Neural progenitor cell (in vitro differentiated cells): ENCODE measurements around the gene RELB. TPM values are rescaled to one million over a fixed set of nuclear protein-coding genes. Genes with fewer than 3 reads are reported as not detected.

Experiments used
- DNase-seq: peaks from one replicate; pipeline ENCODE4 v3.0.0-alpha.2; 2016; ENCODE audit warnings: low spot score
- H2AFZ ChIP-seq: fragments of 200-600 bp; sonication (generic); replicated peaks from 2 replicates; pipeline ENCODE4 v1.6.1; 2016; ENCODE audit warnings: antibody characterized with exemption
- H3F3A ChIP-seq: fragments of 200-600 bp; sonication (generic); 2 replicates; pipeline ENCODE4 v1.6.1; 2016; ENCODE audit warnings: antibody characterized with exemption, low read depth
- H3K27ac ChIP-seq: fragments of 200-600 bp; sonication (generic); 2 replicates; pipeline ENCODE4 v1.5.1; 2016; ENCODE audit warnings: mild to moderate bottlenecking
- H3K27me3 ChIP-seq: fragments of 200-600 bp; sonication (generic); 2 replicates; pipeline ENCODE4 v1.6.1; 2016; ENCODE audit warnings: mild to moderate bottlenecking, moderate library complexity
- H3K36me3 ChIP-seq: fragments of 200-600 bp; sonication (generic); 2 replicates; pipeline ENCODE4 v1.5.1; 2016
- H3K4me1 ChIP-seq: fragments of 200-600 bp; sonication (generic); 2 replicates; pipeline ENCODE4 v1.6.1; 2016; ENCODE audit warnings: mixed run types
- H3K4me2 ChIP-seq: fragments of 200-600 bp; sonication (generic); 2 replicates; pipeline ENCODE4 v1.6.1; 2016
- H3K4me3 ChIP-seq: fragments of 200-600 bp; sonication (generic); 2 replicates; pipeline ENCODE4 v1.5.1; 2016
- H3K79me2 ChIP-seq: fragments of 200-600 bp; sonication (generic); 2 replicates; pipeline ENCODE4 v1.6.1; 2016; ENCODE audit warnings: low read depth
- H3K9ac ChIP-seq: fragments of 200-600 bp; sonication (generic); 2 replicates; pipeline ENCODE4 v1.6.1; 2016
- H3K9me3 ChIP-seq: fragments of 200-600 bp; sonication (generic); 2 replicates; pipeline ENCODE4 v1.5.1; 2016; ENCODE audit warnings: low read depth
- H4K20me1 ChIP-seq: fragments of 200-600 bp; sonication (generic); 2 replicates; pipeline ENCODE4 v1.6.1; 2016; ENCODE audit warnings: low read depth
- H3K27ac Mint-ChIP-seq: 3 replicates; pipeline ENCODE4 v1.8.0; 2021; ENCODE audit warnings: mixed read lengths
- H3K27me3 Mint-ChIP-seq: 2 replicates; pipeline ENCODE4 v1.8.0; 2022; ENCODE audit warnings: low read depth, mild to moderate bottlenecking, inconsistent platforms, moderate library complexity, mixed read lengths; ENCODE audit not compliant: insufficient read depth
- H3K36me3 Mint-ChIP-seq: 3 replicates; pipeline ENCODE4 v1.8.0; 2021; ENCODE audit warnings: mixed read lengths
- H3K4me1 Mint-ChIP-seq: 3 replicates; pipeline ENCODE4 v1.8.0; 2021; ENCODE audit warnings: mixed read lengths
- H3K4me3 Mint-ChIP-seq: 3 replicates; pipeline ENCODE4 v1.8.0; 2021; ENCODE audit warnings: mild to moderate bottlenecking, moderate library complexity, mixed read lengths
- H3K9me3 Mint-ChIP-seq: 3 replicates; pipeline ENCODE4 v1.8.0; 2020; ENCODE audit warnings: mixed read lengths
- EZH2 ChIP-seq: fragments of 200-600 bp; sonication (generic); IDR thresholded peaks from 2 replicates; pipeline ENCODE4 v1.6.1; 2017; ENCODE audit warnings: antibody characterized with exemption, mild to moderate bottlenecking, moderate library complexity
- EZH2phosphoT487 ChIP-seq: fragments of 200-600 bp; sonication (generic); IDR thresholded peaks from 2 replicates; pipeline ENCODE4 v1.6.1; 2017; ENCODE audit warnings: antibody characterized with exemption
- total RNA-seq: library from RNA; depleted of rRNA; stranded (reverse); fragments of >200 nt; gene quantifications from 2 replicates; pipeline ENCODE4 v1.2.3, GENCODE V29; 2015; ENCODE audit warnings: low replicate concordance
- TF ChIP-seq, protein P1 (sequence below): fragments of 200-600 bp; sonication (generic); IDR thresholded peaks from 2 replicates; pipeline ENCODE4 v1.5.1; 2017; ENCODE audit warnings: antibody characterized with exemption, mild to moderate bottlenecking

The RELB gene
- total RNA-seq, 1 donor from 2014 or later, result 0.43 TPM

- no peaks in the 10 kb centered on the region for H3K9me3 ChIP-seq
- peak overlapping the region; percentile 96 for H3K4me3 Mint-ChIP-seq
- no peaks in the 10 kb centered on the region for H3K9me3 Mint-ChIP-seq
- H3K4me2 ChIP-seq, result peak overlapping the region; percentile 98
- peaks cover 20% of the 10 kb centered on the region for H3K4me1 Mint-ChIP-seq
- H2AFZ ChIP-seq, result no peak overlapping the region
- no peak for DNase-seq
- H4K20me1 ChIP-seq, result peaks cover 52% of the 10 kb centered on the region
- peak overlapping the region; percentile 100 for H3K4me3 ChIP-seq
- H3K27me3 Mint-ChIP-seq, result no peaks in the 10 kb centered on the region
- peaks cover 9% of the 10 kb centered on the region for H3K4me1 ChIP-seq
- peaks cover 8% of the 10 kb centered on the region for H3F3A ChIP-seq
- H3K36me3 ChIP-seq, result no peaks in the 10 kb centered on the region
- peaks cover 13% of the 10 kb centered on the region for H3K36me3 Mint-ChIP-seq
- no peaks in the 10 kb centered on the region for H3K27me3 ChIP-seq
- no peak overlapping the region for H3K27ac ChIP-seq
- H3K9ac ChIP-seq, result peak overlapping the region; percentile 94
- no peak overlapping the region for H3K27ac Mint-ChIP-seq
- peaks cover 58% of the 10 kb centered on the region for H3K79me2 ChIP-seq
- TF ChIP-seq EZH2 (no peak), EZH2phosphoT487 (no peak)
- TF ChIP-seq, protein P1, sequence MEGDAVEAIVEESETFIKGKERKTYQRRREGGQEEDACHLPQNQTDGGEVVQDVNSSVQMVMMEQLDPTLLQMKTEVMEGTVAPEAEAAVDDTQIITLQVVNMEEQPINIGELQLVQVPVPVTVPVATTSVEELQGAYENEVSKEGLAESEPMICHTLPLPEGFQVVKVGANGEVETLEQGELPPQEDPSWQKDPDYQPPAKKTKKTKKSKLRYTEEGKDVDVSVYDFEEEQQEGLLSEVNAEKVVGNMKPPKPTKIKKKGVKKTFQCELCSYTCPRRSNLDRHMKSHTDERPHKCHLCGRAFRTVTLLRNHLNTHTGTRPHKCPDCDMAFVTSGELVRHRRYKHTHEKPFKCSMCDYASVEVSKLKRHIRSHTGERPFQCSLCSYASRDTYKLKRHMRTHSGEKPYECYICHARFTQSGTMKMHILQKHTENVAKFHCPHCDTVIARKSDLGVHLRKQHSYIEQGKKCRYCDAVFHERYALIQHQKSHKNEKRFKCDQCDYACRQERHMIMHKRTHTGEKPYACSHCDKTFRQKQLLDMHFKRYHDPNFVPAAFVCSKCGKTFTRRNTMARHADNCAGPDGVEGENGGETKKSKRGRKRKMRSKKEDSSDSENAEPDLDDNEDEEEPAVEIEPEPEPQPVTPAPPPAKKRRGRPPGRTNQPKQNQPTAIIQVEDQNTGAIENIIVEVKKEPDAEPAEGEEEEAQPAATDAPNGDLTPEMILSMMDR, result no peak
These were observed 39.0 kb downstream of the RELB start for GRCh38 chr19:45040059-45040771.

- no peak for DNase-seq
- no peak overlapping the region for H3K4me2 ChIP-seq
- H3K36me3 ChIP-seq, result no peaks in the 10 kb centered on the region
- peak overlapping the region; percentile 57 for H3K4me3 Mint-ChIP-seq
- no peak overlapping the region for H3K27ac ChIP-seq
- H3K27ac Mint-ChIP-seq, result no peak overlapping the region
- peaks cover 20% of the 10 kb centered on the region for H3K4me1 Mint-ChIP-seq
- no peaks in the 10 kb centered on the region for H3K9me3 ChIP-seq
- TF ChIP-seq EZH2phosphoT487, result no peak
- no peak for TF ChIP-seq EZH2
- TF ChIP-seq, protein P1, result no peak
- H3K9me3 Mint-ChIP-seq, result no peaks in the 10 kb centered on the region
- no peaks in the 10 kb centered on the region for H3K27me3 Mint-ChIP-seq
- H3K36me3 Mint-ChIP-seq, result peaks cover 16% of the 10 kb centered on the region
- H3K9ac ChIP-seq, result no peak overlapping the region
- H4K20me1 ChIP-seq, result peaks cover 61% of the 10 kb centered on the region
- H3K4me1 ChIP-seq, result peaks cover 9% of the 10 kb centered on the region
- peaks cover 8% of the 10 kb centered on the region for H3F3A ChIP-seq
- H3K4me3 ChIP-seq, result no peak overlapping the region
- H2AFZ ChIP-seq, result no peak overlapping the region
- H3K79me2 ChIP-seq, result peaks cover 67% of the 10 kb centered on the region
- no peaks in the 10 kb centered on the region for H3K27me3 ChIP-seq
These were observed 39.9 kb downstream of the RELB start for GRCh38 chr19:45041125-45041524.

DNA sequence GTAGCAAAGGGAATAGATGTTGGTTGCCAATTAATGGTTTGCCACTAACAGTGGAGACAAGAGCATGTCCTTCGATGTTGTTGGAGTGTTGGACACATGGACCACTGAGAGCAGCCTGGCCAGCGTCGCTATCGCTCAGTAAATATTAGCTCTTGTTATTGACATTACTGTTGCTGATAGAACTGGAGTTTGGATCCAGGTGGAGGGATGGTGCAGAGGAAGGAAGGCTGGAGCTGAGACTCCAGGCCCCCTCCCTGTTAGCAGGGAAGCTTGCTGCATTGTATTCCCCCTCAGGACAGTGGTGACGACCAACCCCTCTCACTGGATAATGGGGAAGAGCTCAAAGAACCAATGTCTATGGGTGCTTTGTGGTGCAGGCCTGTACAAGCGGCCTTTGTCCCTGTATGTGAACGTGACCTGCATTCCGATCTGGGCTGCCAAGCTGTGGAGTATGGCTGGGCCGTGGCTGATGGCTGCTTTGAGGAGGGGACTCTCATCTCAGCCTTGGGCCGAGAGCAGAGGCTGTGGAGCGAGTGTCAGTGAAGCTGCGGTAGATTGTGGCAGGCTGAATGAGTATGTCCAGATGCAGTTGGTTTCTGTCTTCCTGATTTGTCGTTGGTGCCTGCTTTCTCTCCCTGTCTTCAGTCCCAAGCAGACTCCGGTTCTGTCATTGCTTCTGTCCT lies 44.5 kb downstream of the RELB start:
- no peak overlapping the region for H3K27ac ChIP-seq
- TF ChIP-seq, protein P1, result no peak
- TF ChIP-seq EZH2 (no peak), EZH2phosphoT487 (no peak)
- H3K36me3 ChIP-seq, result no peaks in the 10 kb centered on the region
- peaks cover 98% of the 10 kb centered on the region for H3K79me2 ChIP-seq
- H3K4me2 ChIP-seq, result no peak overlapping the region
- no peaks in the 10 kb centered on the region for H3K4me1 ChIP-seq
- Mint-ChIP-seq H3K9me3 (no peaks in the 10 kb centered on the region), H3K36me3 (peaks cover 17% of the 10 kb centered on the region), H3K27me3 (no peaks in the 10 kb centered on the region), H3K4me3 (no peak overlapping the region), H3K4me1 (peaks cover 7% of the 10 kb centered on the region), H3K27ac (peak overlapping the region; percentile 18)
- H3F3A ChIP-seq, result no peaks in the 10 kb centered on the region
- no peaks in the 10 kb centered on the region for H3K27me3 ChIP-seq
- no peaks in the 10 kb centered on the region for H3K9me3 ChIP-seq
- H3K9ac ChIP-seq, result no peak overlapping the region
- no peak overlapping the region for H2AFZ ChIP-seq
- H3K4me3 ChIP-seq, result no peak overlapping the region
- H4K20me1 ChIP-seq, result peaks cover 92% of the 10 kb centered on the region
- DNase-seq, result no peak
